Measurements from ENCODE around the gene GBX1. TPM values are rescaled to one million over a fixed set of nuclear protein-coding genes. Genes with fewer than 3 reads are reported as not detected.

Gene GBX1
- polyA plus RNA-seq, 1 donor (not counting 4 experiments of a cell fraction or from before 2014, with no cell fraction given): not detected

- Histone ChIP-seq H3K27me3 (ENCODE audit: control insufficient read depth, extremely low read depth, insufficient read depth, low read length) (no peaks in the 10 kb centered on the region), H3K4me3 (ENCODE audit: control insufficient read depth in 2 of 3, extremely low read depth in 1 of 3, insufficient read depth in 2 of 3, low read depth in 1 of 3, low read length in 3 of 3) (no peak overlapping the region), H4K20me1 (ENCODE audit: control insufficient read depth, extremely low read depth, insufficient read depth, low read length) (peaks cover 5% of the 10 kb centered on the region), H3K9me1 (ENCODE audit: control insufficient read depth, extremely low read depth, insufficient read depth, low read length) (no peaks in the 10 kb centered on the region), H3K27ac (ENCODE audit: control insufficient read depth, insufficient read depth, low read length) (no peak overlapping the region), H3K4me2 (ENCODE audit: control insufficient read depth, extremely low read depth, insufficient read depth, low read depth, low read length) (no peak overlapping the region), H3K9ac (ENCODE audit: control insufficient read depth, extremely low read depth, insufficient read depth, low read length) (no peak overlapping the region), H3K36me3 (ENCODE audit: control insufficient read depth in 2 of 2, extremely low read depth in 1 of 2, insufficient read depth in 2 of 2, low read length in 2 of 2) (peaks cover 55 to 56% of the 10 kb centered on the region in 2 experiments), H3K79me2 (ENCODE audit: control insufficient read depth, insufficient read depth, low read length) (no peaks in the 10 kb centered on the region), H3K4me1 (ENCODE audit: control insufficient read depth, extremely low read depth, insufficient read depth, low read length) (no peaks in the 10 kb centered on the region), H2AFZ (ENCODE audit: control insufficient read depth, low read length) (no peak overlapping the region), H3K9me3 (ENCODE audit: control insufficient read depth, low read depth, low read length) (no peaks in the 10 kb centered on the region)
- DNase-seq (ENCODE audit: low read depth, low spot score) (no peak), FAIRE-seq (no peak)
- dilution Hi-C loops (cut with MboI; ENCODE audit: extremely low pct_ligation_motif_present, low sequenced_read_pairs): no loop called here
- TF ChIP-seq EZH2 (IDR thresholded peaks at IDR 0.05; ENCODE audit: low read length) (no peak), CTCF (optimal IDR thresholded peaks at IDR 0.05 in 1 of 3, IDR thresholded peaks at IDR 0.05 in 1 of 3, conservative IDR thresholded peaks at IDR 0.05 in 1 of 3; ENCODE audit: extremely low read depth in 1 of 3, insufficient read depth in 2 of 3, low read length in 3 of 3) (no peak)
These were observed 30.3 kb downstream of the GBX1 start for GRCh38 chr7:151137076-151137675.

DNA sequence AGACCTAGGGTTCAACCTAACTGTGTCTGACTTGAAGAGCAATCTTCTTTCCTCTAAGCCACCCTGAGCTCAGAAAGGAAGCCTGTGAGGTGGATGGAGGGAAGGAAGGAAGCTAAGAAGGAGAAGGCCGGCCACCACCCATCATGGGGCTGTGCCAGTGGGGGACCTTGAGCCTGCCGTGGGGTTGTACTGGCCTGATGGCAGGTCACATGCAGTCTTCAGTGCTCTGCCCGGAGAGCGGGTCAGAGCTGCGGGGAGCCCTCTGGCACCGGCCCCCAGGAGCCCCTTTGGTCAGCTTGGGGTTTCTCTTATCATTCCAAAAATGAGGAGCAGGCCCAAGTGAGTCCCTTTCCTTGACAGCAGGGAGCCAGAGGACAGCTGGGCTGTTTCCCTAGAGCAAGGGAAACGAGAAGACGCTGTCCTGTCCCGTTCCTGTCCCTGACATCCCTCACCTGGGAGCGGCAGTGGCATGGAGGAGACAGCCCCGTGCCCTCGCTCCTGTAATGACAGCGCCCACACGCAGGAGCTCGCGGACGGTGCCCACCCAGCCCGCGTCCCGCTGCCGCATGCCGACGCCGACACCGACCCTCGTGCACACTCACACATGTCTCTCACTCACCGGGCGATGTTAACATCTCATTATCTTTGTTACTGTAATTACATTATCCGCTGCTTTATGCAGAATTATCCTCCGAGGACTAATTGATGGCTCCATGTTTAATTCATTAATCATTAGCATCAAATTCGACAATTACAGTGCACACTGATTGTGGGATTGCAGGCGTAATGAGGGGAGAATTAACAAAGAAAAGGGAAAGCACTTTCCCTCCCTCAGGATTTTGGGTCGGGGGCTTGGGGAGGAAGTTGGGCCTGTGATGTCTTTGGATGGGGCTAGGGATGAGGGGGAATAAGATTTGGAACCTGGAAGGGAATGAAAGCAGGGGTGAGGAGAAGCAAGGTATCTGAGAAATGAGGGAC is 31.3 kb downstream of the GBX1 start:
- H2AFZ ChIP-seq (ENCODE audit: control insufficient read depth, low read length): no peak overlapping the region
- dilution Hi-C loops (cut with MboI; ENCODE audit: extremely low pct_ligation_motif_present, low sequenced_read_pairs): no loop called here
- no peak overlapping the region for H3K4me3 ChIP-seq (ENCODE audit: control insufficient read depth in 2 of 3, extremely low read depth in 1 of 3, insufficient read depth in 2 of 3, low read depth in 1 of 3, low read length in 3 of 3)
- H3K9me3 ChIP-seq (ENCODE audit: control insufficient read depth, low read depth, low read length): no peaks in the 10 kb centered on the region
- no peak overlapping the region for H3K9ac ChIP-seq (ENCODE audit: control insufficient read depth, extremely low read depth, insufficient read depth, low read length)
- H3K27me3 ChIP-seq (ENCODE audit: control insufficient read depth, extremely low read depth, insufficient read depth, low read length): no peaks in the 10 kb centered on the region
- H3K79me2 ChIP-seq (ENCODE audit: control insufficient read depth, insufficient read depth, low read length): no peaks in the 10 kb centered on the region
- H3K9me1 ChIP-seq (ENCODE audit: control insufficient read depth, extremely low read depth, insufficient read depth, low read length): no peaks in the 10 kb centered on the region
- peaks cover 7% of the 10 kb centered on the region for H4K20me1 ChIP-seq (ENCODE audit: control insufficient read depth, extremely low read depth, insufficient read depth, low read length)
- TF ChIP-seq CTCF (optimal IDR thresholded peaks at IDR 0.05 in 1 of 3, IDR thresholded peaks at IDR 0.05 in 1 of 3, conservative IDR thresholded peaks at IDR 0.05 in 1 of 3; ENCODE audit: extremely low read depth in 1 of 3, insufficient read depth in 2 of 3, low read length in 3 of 3): no peak
- TF ChIP-seq EZH2 (IDR thresholded peaks at IDR 0.05; ENCODE audit: low read length): no peak
- FAIRE-seq (no peak), DNase-seq (ENCODE audit: low read depth, low spot score) (no peak)
- no peaks in the 10 kb centered on the region for H3K4me1 ChIP-seq (ENCODE audit: control insufficient read depth, extremely low read depth, insufficient read depth, low read length)
- no peak overlapping the region for H3K4me2 ChIP-seq (ENCODE audit: control insufficient read depth, extremely low read depth, insufficient read depth, low read depth, low read length)
- peaks cover 51 to 58% of the 10 kb centered on the region in 2 experiments for H3K36me3 ChIP-seq (ENCODE audit: control insufficient read depth in 2 of 2, extremely low read depth in 1 of 2, insufficient read depth in 2 of 2, low read length in 2 of 2)
- H3K27ac ChIP-seq (ENCODE audit: control insufficient read depth, insufficient read depth, low read length): no peak overlapping the region
